ENCODE measurements around the gene SLC25A34.

DNA sequence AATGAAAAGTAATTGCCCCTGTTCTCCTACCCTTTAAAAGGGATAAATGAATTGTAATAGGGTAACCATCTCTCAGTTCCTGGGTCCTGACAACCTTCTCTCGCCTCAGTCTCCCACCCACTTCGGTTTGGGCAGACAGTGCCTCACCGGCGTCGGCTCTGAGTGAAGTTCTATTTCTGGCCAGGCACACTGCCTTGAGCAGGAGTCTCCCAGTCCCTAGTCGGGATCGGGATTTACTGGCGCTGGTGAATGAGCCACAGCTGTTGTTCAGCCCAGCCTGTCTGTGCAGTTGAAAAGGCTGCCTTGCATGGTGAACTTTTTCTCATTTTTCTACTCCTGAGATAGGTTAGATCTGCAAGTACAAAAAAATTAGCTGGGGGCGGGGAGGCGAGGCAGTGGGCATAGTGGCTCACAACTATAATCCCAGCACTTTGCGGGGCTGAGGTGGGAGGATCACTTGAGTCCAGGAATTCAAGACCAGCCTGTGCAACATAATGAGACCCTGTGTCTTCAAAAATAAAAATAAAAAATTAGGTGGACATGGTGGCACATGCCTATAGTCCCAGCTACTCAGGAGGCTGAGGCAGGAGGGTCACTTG lies 44.5 kb upstream of the SLC25A34 start:
- TF ChIP-seq, protein P1, sequence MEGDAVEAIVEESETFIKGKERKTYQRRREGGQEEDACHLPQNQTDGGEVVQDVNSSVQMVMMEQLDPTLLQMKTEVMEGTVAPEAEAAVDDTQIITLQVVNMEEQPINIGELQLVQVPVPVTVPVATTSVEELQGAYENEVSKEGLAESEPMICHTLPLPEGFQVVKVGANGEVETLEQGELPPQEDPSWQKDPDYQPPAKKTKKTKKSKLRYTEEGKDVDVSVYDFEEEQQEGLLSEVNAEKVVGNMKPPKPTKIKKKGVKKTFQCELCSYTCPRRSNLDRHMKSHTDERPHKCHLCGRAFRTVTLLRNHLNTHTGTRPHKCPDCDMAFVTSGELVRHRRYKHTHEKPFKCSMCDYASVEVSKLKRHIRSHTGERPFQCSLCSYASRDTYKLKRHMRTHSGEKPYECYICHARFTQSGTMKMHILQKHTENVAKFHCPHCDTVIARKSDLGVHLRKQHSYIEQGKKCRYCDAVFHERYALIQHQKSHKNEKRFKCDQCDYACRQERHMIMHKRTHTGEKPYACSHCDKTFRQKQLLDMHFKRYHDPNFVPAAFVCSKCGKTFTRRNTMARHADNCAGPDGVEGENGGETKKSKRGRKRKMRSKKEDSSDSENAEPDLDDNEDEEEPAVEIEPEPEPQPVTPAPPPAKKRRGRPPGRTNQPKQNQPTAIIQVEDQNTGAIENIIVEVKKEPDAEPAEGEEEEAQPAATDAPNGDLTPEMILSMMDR (IDR thresholded peaks at IDR 0.05; ENCODE audit: insufficient read depth, low read length) = no peak
- TF ChIP-seq POLR2AphosphoS5 (IDR thresholded peaks at IDR 0.05; ENCODE audit: low read depth) = no peak

Data from HL-60 (cell line).